Globus pallidus (tissue), 1 donor: Measurements from ENCODE around the gene ARCN1.

ENCODE experiments used
- DNase-seq: peaks from one replicate; pipeline ENCODE4 v3.0.0-alpha.2; 2015; ENCODE audit warnings: low spot score

ARCN1 gene

DNA sequence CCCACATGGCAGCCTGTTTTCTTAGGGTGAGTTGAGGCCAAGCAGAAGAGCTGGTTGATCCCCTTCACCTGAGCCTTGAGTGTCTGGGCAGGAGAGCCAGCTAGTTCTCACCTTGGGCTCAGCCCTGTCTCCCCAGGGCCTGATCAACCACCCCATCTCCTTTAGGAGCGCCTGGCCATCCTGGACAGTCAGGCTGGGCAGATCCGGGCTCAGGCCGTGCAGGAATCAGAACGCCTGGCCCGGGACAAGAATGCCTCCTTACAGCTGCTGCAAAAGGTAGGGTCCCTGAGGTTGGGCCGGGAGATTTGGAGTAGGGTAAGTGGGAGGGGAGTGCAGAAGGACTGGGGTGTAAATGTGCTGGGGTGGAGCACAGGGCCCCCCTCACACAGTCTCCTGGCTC, 66.5 kb downstream of the ARCN1 start:
- no peak for DNase-seq

- DNase-seq = no peak
These were observed 67.7 kb downstream of the ARCN1 start for GRCh38 chr11:118639899-118640298.

- no peak for DNase-seq
These were observed 68.3 kb downstream of the ARCN1 start for GRCh38 chr11:118640332-118641154.

GRCh38 chr11:118641397-118642019, 69.3 kb downstream of the ARCN1 start:
- no peak for DNase-seq

DNA sequence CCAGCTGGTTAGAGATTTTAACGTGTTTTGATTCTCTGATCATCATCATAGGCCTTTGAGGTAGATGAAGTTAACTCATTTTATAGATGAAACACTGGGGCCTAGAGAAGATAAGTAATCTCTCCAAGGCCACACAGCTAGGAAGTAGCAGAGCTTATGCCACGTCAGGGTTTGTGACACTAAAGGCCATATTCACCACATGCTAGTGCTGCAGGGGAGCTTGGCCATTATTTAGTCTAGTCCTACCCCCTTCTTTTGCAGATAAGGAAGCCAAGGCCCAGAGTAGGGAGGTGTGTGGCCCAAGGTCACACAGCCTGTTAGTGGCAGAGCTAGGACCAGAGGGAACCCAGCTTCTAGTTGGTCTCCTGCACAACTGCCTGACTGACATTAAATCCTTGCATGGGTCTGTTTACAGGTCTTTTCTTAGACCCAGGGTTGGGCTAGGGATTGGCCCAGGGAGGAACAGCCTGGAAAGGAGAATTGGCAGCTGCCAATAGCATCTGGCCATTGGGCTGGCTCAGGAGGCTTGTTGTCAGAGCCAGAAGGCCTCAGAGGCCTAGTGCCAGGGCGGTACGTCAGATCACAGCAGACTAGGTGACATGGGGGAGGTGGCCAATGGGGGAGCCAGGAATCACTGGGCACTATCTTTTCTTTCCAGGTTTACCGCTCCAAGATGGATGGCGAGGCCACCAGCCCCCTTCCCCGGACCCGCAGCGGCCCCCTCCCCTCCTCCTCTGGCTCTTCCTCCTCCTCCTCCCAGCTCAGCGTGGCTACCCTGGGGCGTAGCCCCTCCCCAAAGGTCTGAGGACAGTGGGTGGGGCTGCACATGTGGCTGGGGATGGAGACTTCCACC, 71.2 kb downstream of the ARCN1 start:
- no peak for DNase-seq

DNA sequence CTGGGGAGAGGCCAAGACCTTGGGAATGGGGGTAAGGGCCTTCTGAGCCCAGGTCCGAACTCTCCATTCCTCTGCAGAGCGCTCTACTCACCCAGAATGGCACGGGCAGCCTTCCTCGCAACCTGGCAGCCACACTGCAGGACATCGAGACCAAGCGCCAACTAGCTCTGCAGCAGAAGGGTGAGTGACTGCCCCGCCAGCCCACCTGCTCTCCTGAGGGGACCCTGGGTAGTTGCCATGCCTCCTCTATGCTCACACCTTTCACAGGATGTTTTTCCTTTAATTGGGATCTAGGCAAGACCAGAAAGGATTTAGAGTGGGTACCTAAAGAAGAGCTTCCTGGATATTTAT, 71.8 kb downstream of the ARCN1 start:
- DNase-seq = no peak

- DNase-seq = no peak
These were observed 72.3 kb downstream of the ARCN1 start for GRCh38 chr11:118644496-118644895.

GRCh38 chr11:118645066-118645715, 73.0 kb downstream of the ARCN1 start:
- DNase-seq = no peak

- DNase-seq = no peak
These were observed 74.2 kb downstream of the ARCN1 start for GRCh38 chr11:118646393-118646792.

GRCh38 chr11:118648291-118648690, 76.1 kb downstream of the ARCN1 start:
- no peak for DNase-seq

- no peak for DNase-seq
These were observed 77.7 kb downstream of the ARCN1 start for GRCh38 chr11:118649941-118650340.

DNA sequence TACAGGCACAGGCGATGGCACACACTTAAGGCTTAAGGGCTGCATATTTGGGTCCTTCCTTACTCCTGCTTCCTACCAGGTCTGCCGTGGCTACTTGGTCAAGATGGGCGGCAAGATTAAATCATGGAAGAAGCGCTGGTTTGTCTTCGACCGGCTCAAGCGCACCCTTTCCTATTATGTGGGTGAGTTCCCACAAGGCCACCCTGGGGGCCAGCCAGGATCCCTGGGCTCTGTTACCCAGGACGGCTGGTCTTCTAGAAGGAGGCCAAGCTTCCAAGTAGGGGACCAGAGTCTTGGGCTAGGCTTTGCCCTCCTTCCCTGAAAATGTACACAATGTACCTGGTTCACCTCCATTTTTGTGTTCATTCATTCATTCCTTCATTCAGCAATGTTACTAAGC, 78.2 kb downstream of the ARCN1 start:
- no peak for DNase-seq

GRCh38 chr11:118651820-118652219, 79.6 kb downstream of the ARCN1 start:
- no peak for DNase-seq
